Ovary (tissue), 9 donors: ENCODE data around the gene ADGRA1. TPM values are rescaled to one million over a fixed set of nuclear protein-coding genes. Genes with fewer than 3 reads are reported as not detected.

ENCODE experiments used
- DNase-seq, 5 donors: peaks; one replicate each; pipeline ENCODE4 v3.0.0-alpha.2; 2019 to 2020
- H3K27ac ChIP-seq, 2 donors: fragments of 200-600 bp; one replicate each; pipeline versions ENCODE4 v1.5.1 to v1.8.0; 2019 to 2022
- H3K27me3 ChIP-seq: fragments of 200-600 bp; one replicate; pipeline ENCODE4 v1.8.0; 2022
- H3K36me3 ChIP-seq: fragments of 200-600 bp; sonication (generic); one replicate; pipeline ENCODE4 v1.5.1; 2019
- H3K4me1 ChIP-seq: one replicate; pipeline ENCODE4 v1.8.1; 2013; ENCODE audit warnings: mild to moderate bottlenecking, moderate library complexity; ENCODE audit not compliant: insufficient read depth
- H3K4me3 ChIP-seq: fragments of 200-600 bp; sonication (generic); one replicate; pipeline ENCODE4 v1.5.1; 2017
- H3K9me3 ChIP-seq, 2 donors: fragments of 200-600 bp in 1 of 2; sonication (generic) in 1 of 2; one replicate each; pipeline versions ENCODE4 v1.5.1 to v1.8.1; 2013 to 2019; ENCODE audit warnings: mild to moderate bottlenecking in 1 of 2, moderate library complexity in 1 of 2
- CTCF ChIP-seq, 3 donors: fragments of 450-650 bp in 2 of 3; fragments of 200-600 bp in 1 of 3; IDR thresholded peaks; one replicate each; pipeline versions ENCODE4 v1.5.1 to v1.8.0; 2016 to 2022; ENCODE audit warnings: antibody characterized with exemption in 3 of 3, mild to moderate bottlenecking in 1 of 3
- EP300 ChIP-seq: sonication (generic); formaldehyde crosslinking; IDR thresholded peaks from one replicate; pipeline ENCODE4 v1.6.1; 2017; ENCODE audit warnings: antibody characterized with exemption
- POLR2A ChIP-seq: fragments of 450-650 bp; IDR thresholded peaks from one replicate; pipeline ENCODE4 v1.6.1; 2017; ENCODE audit warnings: antibody characterized with exemption, mild to moderate bottlenecking, moderate library complexity
- WGBS, 3 donors: extraction: QIAGEN DNeasy Blood & Tissue Kit in 1 of 3; methylation state at CpG; one replicate each; pipeline versions ENCODE4 v1.1.5 to v1.1.7; 2013 to 2017; 5-methylcytosine and 5-hydroxymethylcytosine counted together
- intact Hi-C, 4 donors: fragments of 100-400 bp; cut with DNase I; formaldehyde crosslinking; loops; one replicate each; pipeline versions ENCODE4 v1.11.0 to v1.15.1; 2022 to 2023
- polyA plus RNA-seq, 2 donors: library from polyadenylated mRNA; stranded (reverse); fragments of 200-250 nt in 1 of 2; fragments of 350-450 nt in 1 of 2; fragmentation: Illumina TruSeq in 1 of 2; extraction: RNeasy Lipid Tissue Mini Kit (QIAGEN cat#74804) in 1 of 2; gene quantifications; one replicate each; pipeline ENCODE4 v1.2.3, GENCODE V29; 2013 to 2014
- total RNA-seq, 7 donors: library from RNA; depleted of rRNA in 2 of 7; stranded (reverse); fragments of >200 nt in 2 of 7; fragmentation: NEBNext Ultra II Directional in 3 of 7; extraction: Animal tissue kit (Norgen Biotek cat#: 25700) in 3 of 7; gene quantifications; one replicate each; pipeline versions ENCODE4 v1.1.0 to v1.2.4, GENCODE V29; 2016 to 2023
- donor health status: DM: no; HTN: no; CAD: no; lungs with moderate emphysema.
- donor health status: DM: no; HTN: no; CAD: no.
- donor health status: Bipolar disorder and iron deficiency.
- donor health status: DM: yes; HTN: yes; CAD: no.
- donor health status: DM: no; HTN: no; CAD: no.
- donor health status: DM: yes; HTN: yes; CAD: no.

The ADGRA1 gene
- total and polyA plus RNA-seq, 9 donors, result 0.07 to 0.92 (median 0.13) TPM; not detected in 5

- no peaks in the 10 kb centered on the region for H3K9me3 ChIP-seq
- WGBS, 3 donors, result 20 to 35% (median 35%) methylated on average over 28 to 33 of the region's 33 CpGs
- H3K36me3 ChIP-seq, result no peaks in the 10 kb centered on the region
- no peak for TF ChIP-seq EP300
- no peak for TF ChIP-seq POLR2A
- TF ChIP-seq CTCF (IDR thresholded peaks at IDR 0.05), result no peak
- no peak overlapping the region for H3K27ac ChIP-seq
- intact Hi-C loops, result no loop called here
- peak in 1 of 5 donors; percentile 29 for DNase-seq
- peak overlapping the region; percentile 52 for H3K4me3 ChIP-seq
- H3K27me3 ChIP-seq, result no peaks in the 10 kb centered on the region
- H3K4me1 ChIP-seq, result peaks cover 9% of the 10 kb centered on the region
These were observed 73.9 kb downstream of the ADGRA1 start for GRCh38 chr10:133161486-133162109.

- no peak overlapping the region for H3K4me3 ChIP-seq
- WGBS, 3 donors, result 72 to 85% (median 77%) methylated on average over 22 of the region's 22 CpGs
These were observed 74.6 kb downstream of the ADGRA1 start for GRCh38 chr10:133162178-133162909.

GRCh38 chr10:133162910-133163856 lies 75.5 kb downstream of the ADGRA1 start:
- Histone ChIP-seq H3K4me1 (peaks cover 13% of the 10 kb centered on the region), H3K27me3 (no peaks in the 10 kb centered on the region), H3K36me3 (no peaks in the 10 kb centered on the region), H3K9me3 (no peaks in the 10 kb centered on the region), H3K4me3 (no peak overlapping the region), H3K27ac (no peak overlapping the region)
- no peak for TF ChIP-seq POLR2A
- no peak for TF ChIP-seq EP300
- TF ChIP-seq CTCF (IDR thresholded peaks at IDR 0.05), result no peak
- DNase-seq, result peak in 2 of 5 donors; percentile 19
- 78 to 87% (median 82%) methylated on average over 21 of the region's 21 CpGs for WGBS, 3 donors
- intact Hi-C loops, result no loop called here

More at GRCh38 chr10:133162178-133162909, 74.6 kb downstream of the ADGRA1 start:
- intact Hi-C loops, result no loop called here
- H3K4me1 ChIP-seq, result peaks cover 13% of the 10 kb centered on the region
- DNase-seq, result peak in 2 of 5 donors; percentile 18 to 24
- H3K9me3 ChIP-seq, result no peaks in the 10 kb centered on the region
- no peak overlapping the region for H3K27ac ChIP-seq
- no peak for TF ChIP-seq EP300
- TF ChIP-seq POLR2A, result no peak
- no peak for TF ChIP-seq CTCF (IDR thresholded peaks at IDR 0.05)
- no peaks in the 10 kb centered on the region for H3K27me3 ChIP-seq
- H3K36me3 ChIP-seq, result no peaks in the 10 kb centered on the region
